ENCODE data around the gene FAM162A. TPM values are rescaled to one million over a fixed set of nuclear protein-coding genes. Genes with fewer than 3 reads are reported as not detected.

Gene FAM162A
- total and polyA plus RNA-seq, 12 donors: 111 to 219 (median 140) TPM

DNA sequence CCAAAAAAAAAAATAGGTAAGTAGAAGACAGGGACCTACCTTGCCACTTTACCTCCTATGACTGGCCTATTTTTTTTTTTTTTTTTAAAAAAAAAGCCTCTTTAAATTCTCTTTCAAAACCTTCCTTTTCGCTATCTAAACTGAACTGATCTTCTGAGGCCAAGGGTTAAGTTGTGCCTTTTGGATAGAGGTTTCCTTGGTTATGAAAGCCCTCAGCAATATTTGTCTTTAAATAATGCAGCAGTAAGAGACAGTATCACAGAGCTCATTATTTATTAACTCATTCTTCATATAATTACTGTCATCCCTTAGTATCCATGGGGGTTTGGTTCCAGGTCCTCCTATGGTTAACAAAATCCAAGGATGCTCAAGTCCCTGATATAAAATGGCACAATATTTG, 9.9 kb upstream of the FAM162A start:
- H3K4me1 ChIP-seq: peaks cover 0 to 3% (median 0%) of the 10 kb centered on the region in 9 donors
- no peak overlapping the region for H3K4me3 ChIP-seq

DNA sequence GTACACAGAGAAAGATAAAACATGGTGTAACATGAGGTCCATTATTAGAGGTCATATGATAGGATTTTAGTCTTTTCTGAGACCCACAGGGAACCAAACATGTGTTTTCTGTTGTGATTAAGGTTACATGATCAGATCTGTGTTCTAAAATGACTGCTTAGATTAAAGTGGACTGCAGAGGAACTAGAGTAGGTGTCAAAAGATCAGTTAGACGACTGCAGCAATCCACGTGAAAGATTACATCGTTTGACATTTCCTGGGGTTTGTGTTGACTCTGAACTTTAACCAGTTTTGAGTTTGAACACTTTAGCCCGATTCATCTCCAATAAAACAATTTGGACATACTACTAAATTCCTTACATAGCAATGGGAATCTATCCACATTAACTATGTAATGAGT, 6.0 kb upstream of the FAM162A start:
- Histone ChIP-seq H3K27me3 (no peaks in the 10 kb centered on the region), H3K9me3 (no peaks in the 10 kb centered on the region), H3K27ac (no peak overlapping the region), H3K4me1 (peaks cover 0 to 12% (median 10%) of the 10 kb centered on the region in 9 donors), H3K4me3 (no peak overlapping the region), H3K36me3 (peaks cover 0 to 15% (median 0%) of the 10 kb centered on the region in 9 donors)
- DNase-seq (no peak), ATAC-seq (no peak)
- TF ChIP-seq, protein P1, sequence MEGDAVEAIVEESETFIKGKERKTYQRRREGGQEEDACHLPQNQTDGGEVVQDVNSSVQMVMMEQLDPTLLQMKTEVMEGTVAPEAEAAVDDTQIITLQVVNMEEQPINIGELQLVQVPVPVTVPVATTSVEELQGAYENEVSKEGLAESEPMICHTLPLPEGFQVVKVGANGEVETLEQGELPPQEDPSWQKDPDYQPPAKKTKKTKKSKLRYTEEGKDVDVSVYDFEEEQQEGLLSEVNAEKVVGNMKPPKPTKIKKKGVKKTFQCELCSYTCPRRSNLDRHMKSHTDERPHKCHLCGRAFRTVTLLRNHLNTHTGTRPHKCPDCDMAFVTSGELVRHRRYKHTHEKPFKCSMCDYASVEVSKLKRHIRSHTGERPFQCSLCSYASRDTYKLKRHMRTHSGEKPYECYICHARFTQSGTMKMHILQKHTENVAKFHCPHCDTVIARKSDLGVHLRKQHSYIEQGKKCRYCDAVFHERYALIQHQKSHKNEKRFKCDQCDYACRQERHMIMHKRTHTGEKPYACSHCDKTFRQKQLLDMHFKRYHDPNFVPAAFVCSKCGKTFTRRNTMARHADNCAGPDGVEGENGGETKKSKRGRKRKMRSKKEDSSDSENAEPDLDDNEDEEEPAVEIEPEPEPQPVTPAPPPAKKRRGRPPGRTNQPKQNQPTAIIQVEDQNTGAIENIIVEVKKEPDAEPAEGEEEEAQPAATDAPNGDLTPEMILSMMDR (IDR thresholded peaks at IDR 0.05): no peak
- WGBS, 2 donors: 63 to 67% methylated on average over 4 of the region's 4 CpGs
- intact Hi-C loops (cut with DNase I): no loop called here

More for the DNA sequence above, 9.9 kb upstream of the FAM162A start:
- WGBS, 2 donors: 96% methylated on average over 1 of the region's 1 CpG
- H3K27ac ChIP-seq: no peak overlapping the region
- intact Hi-C loops (cut with DNase I): no loop called here
- TF ChIP-seq, protein P1 (IDR thresholded peaks at IDR 0.05): no peak
- ATAC-seq (no peak), DNase-seq (no peak)
- H3K9me3 ChIP-seq: no peaks in the 10 kb centered on the region
- peaks cover 0 to 41% (median 10%) of the 10 kb centered on the region in 9 donors for H3K36me3 ChIP-seq
- no peaks in the 10 kb centered on the region for H3K27me3 ChIP-seq

DNA sequence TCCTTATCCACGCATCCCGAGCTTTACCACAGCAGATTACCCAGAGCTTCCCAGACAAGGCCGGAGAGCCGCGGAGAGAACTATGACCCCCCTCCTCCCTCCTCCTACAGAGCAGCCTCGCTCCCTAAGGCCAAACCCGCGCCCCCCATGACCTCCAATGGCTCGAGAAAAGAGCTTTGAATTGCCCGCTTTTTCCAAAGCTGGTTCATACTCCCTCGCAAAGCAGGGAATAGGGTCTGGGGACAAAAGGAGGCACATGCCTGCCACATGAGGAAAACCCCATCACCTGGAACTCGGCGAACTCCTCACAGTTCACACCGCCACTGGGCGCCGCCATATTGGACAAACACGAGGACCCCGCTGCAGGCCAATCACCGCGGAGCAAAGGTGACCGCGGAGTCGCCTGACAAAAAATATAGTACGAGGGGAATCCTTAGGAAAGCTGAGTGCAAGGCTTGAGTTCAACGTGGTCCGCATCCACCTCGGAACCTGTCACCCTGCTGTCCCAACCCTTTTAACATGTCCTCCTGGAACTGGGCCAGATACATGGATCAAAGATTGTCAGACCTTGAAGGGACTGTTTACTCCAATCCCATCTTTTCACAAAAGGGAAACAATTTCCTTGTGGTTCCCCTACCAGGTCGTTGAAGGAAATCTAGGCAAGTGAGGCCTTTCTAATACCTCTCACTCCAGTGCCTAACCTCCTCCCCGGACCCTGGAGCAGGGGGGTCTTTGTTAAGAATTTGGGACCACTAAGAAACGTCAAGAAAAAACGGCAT, 905 bp upstream of the FAM162A start, which contains the start of gene MIX23:
MIX23 (minus strand) TSS at position 344 of the 779 bp plus-strand sequence; CDS start at position 337, 7 bp downstream.
- no peaks in the 10 kb centered on the region for H3K27me3 ChIP-seq
- H3K4me3 ChIP-seq: peak within 1 kb of the TSS; percentile 57 to 88 (median 74)
- peak within 1 kb of the TSS; percentile 69 to 94 (median 90) for H3K27ac ChIP-seq
- peaks cover 0 to 39% (median 23%) of the 10 kb centered on the region in 9 donors for H3K4me1 ChIP-seq
- 0 to 1% methylated on average over 31 of the region's 31 CpGs for WGBS, 2 donors
- TF ChIP-seq, protein P1 (IDR thresholded peaks at IDR 0.05): peak in 1 of 9 donors; percentile 4
- ATAC-seq (peak; percentile 79 to 93 (median 88)), DNase-seq (peak; percentile 85 to 90)
- peaks cover 0 to 26% (median 0%) of the 10 kb centered on the region in 9 donors for H3K36me3 ChIP-seq
- no peaks in the 10 kb centered on the region for H3K9me3 ChIP-seq
- intact Hi-C loops (cut with DNase I): loop anchor here in 1 of 10 donors (5.0 kb wide), 1 partner anchor 836 kb away; the partner anchor contains the start of gene POLQ

DNA sequence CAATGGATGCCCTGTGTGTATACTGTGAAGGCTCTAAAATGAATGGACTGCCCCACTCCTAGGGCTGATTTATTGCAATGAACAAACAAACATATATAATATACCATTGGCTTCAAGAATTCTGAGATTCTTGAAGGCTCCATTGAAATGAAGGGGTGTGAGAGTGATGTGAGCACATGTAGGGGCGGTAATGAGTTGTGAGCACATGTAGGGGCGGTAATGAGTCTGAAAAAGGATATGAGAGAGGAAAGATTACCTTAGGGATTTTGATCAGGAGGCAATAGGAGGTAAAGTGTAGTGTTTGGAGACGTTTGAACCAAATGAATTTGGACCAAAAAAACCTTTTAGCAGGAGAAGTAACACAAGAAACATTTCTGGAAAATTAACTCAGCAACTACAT, 3.7 kb downstream of the FAM162A start:
- intact Hi-C loops (cut with DNase I): no loop called here
- ATAC-seq (no peak), DNase-seq (no peak)
- H3K36me3 ChIP-seq: peaks cover 0 to 26% (median 0%) of the 10 kb centered on the region in 9 donors
- 81 to 86% methylated on average over 3 of the region's 3 CpGs for WGBS, 2 donors
- TF ChIP-seq, protein P1 (IDR thresholded peaks at IDR 0.05): no peak
- no peak overlapping the region for H3K27ac ChIP-seq
- H3K27me3 ChIP-seq: no peaks in the 10 kb centered on the region
- no peak overlapping the region for H3K4me3 ChIP-seq
- H3K9me3 ChIP-seq: no peaks in the 10 kb centered on the region
- H3K4me1 ChIP-seq: peaks cover 0 to 61% (median 23%) of the 10 kb centered on the region in 9 donors
